A673 (cell line): ENCODE measurements around the gene EFCAB6. TPM values are rescaled to one million over a fixed set of nuclear protein-coding genes. Genes with fewer than 3 reads are reported as not detected.

Experiments used
- BruUV-seq: library from RNA; stranded (reverse); fragments of 400-500 nt; replicated peaks from 2 replicates; lab custom pipeline; 2021; lab: Mats Ljungman, UMichigan
- CTCF ChIA-PET: fragments of 300-600 bp; sonication (Branson Sonifier 250); formaldehyde crosslinking; loops from one replicate; lab custom pipeline; 2022; ENCODE audit warnings: antibody characterized with exemption; lab: Charles Lee
- POLR2A ChIA-PET: fragments of 300-600 bp; sonication (Branson Sonifier 250); formaldehyde crosslinking; loops from one replicate; lab custom pipeline; 2022; ENCODE audit warnings: antibody characterized with exemption; ENCODE audit not compliant: low non-redundant PET; lab: Charles Lee
- DNase-seq: peaks from one replicate; pipeline ENCODE4 v3.0.0-alpha.2; 2015; ENCODE audit warnings: low spot score
- H3K27ac ChIP-seq: fragments of 200-600 bp; sonication (generic); 2 replicates; pipeline ENCODE4 v1.5.1; 2016; ENCODE audit warnings: mixed run types, low read depth, mild to moderate bottlenecking, mixed read lengths, antibody characterized with exemption, low read length; ENCODE audit not compliant: poor library complexity, severe bottlenecking
- H3K27me3 ChIP-seq: fragments of 200-600 bp; sonication (generic); replicated peaks from 2 replicates; pipeline ENCODE4 v1.6.1; 2017; ENCODE audit warnings: mixed run types, low read depth, mild to moderate bottlenecking, mixed read lengths, antibody characterized with exemption, low read length; ENCODE audit not compliant: insufficient read depth, poor library complexity
- H3K36me3 ChIP-seq: fragments of 200-600 bp; sonication (generic); 2 replicates; pipeline ENCODE4 v1.6.1; 2016; ENCODE audit warnings: mixed run types, mild to moderate bottlenecking, mixed read lengths, antibody characterized with exemption, low read length; ENCODE audit not compliant: insufficient read depth, poor library complexity, severe bottlenecking
- H3K4me1 ChIP-seq: fragments of 200-600 bp; sonication (generic); 2 replicates; pipeline ENCODE4 v1.6.1; 2017; ENCODE audit warnings: mixed run types, mild to moderate bottlenecking, mixed read lengths, antibody characterized with exemption, low read length; ENCODE audit not compliant: insufficient read depth, poor library complexity, severe bottlenecking
- H3K4me3 ChIP-seq: fragments of 200-600 bp; sonication (generic); 2 replicates; pipeline ENCODE4 v1.5.1; 2016; ENCODE audit warnings: low read depth, mixed run types, mild to moderate bottlenecking, mixed read lengths, low read length; ENCODE audit not compliant: poor library complexity, severe bottlenecking
- H3K9me3 ChIP-seq: fragments of 200-600 bp; sonication (generic); 2 replicates; pipeline ENCODE4 v1.6.1; 2016; ENCODE audit warnings: mixed run types, low read depth, mild to moderate bottlenecking, mixed read lengths, antibody characterized with exemption, low read length; ENCODE audit not compliant: poor library complexity, severe bottlenecking
- EZH2 ChIP-seq: fragments of 200-600 bp; sonication (generic); IDR thresholded peaks from 2 replicates; pipeline ENCODE4 v1.6.1; 2017; ENCODE audit warnings: borderline replicate concordance, low read depth, mild to moderate bottlenecking, mixed read lengths, antibody characterized with exemption, low read length; ENCODE audit not compliant: poor library complexity, severe bottlenecking
- intact Hi-C: fragments of 100-400 bp; cut with micrococcal nuclease; formaldehyde crosslinking; loops from one replicate; pipeline ENCODE4 v1.10.0; 2022; ENCODE audit not compliant: unreplicated experiment
- total RNA-seq: library from RNA; stranded (reverse); gene quantifications from 2 replicates; pipeline ENCODE4 v1.2.3, GENCODE V29; 2021
- TF ChIP-seq, protein P1 (sequence below): fragments of 300-800, 200-600 bp; sonication (generic); conservative IDR thresholded peaks from 2 replicates; pipeline ENCODE4 v1.5.1; 2017; ENCODE audit warnings: low read depth, mild to moderate bottlenecking, antibody characterized with exemption, low read length, moderate library complexity, mixed read lengths

EFCAB6 gene
- total RNA-seq, 1 experiment from 2014 or later: 0.41 TPM

DNA sequence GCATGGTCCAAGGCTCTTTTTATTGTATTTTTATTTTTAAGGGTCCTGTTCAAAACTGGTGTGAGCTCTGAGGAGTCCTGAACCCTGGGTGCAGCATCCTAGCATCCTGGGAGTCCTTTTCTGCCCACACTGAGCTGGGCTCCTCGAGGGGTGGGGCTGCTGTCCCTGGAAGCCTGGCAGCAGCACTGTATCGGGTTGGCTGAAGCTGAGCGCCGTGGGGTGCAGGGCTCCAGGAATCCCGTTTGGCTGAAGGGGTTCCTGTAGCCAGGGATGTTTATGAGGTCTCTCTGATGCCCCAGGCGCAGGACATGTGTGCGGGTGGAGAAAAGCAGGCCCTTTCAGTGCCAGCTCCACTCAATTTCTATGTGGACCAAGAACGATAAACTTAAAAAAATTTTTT, 304.9 kb downstream of the EFCAB6 start:
- BruUV-seq: no TSS peak
- CTCF ChIA-PET: no interaction called here
- DNase-seq: no peak

DNA sequence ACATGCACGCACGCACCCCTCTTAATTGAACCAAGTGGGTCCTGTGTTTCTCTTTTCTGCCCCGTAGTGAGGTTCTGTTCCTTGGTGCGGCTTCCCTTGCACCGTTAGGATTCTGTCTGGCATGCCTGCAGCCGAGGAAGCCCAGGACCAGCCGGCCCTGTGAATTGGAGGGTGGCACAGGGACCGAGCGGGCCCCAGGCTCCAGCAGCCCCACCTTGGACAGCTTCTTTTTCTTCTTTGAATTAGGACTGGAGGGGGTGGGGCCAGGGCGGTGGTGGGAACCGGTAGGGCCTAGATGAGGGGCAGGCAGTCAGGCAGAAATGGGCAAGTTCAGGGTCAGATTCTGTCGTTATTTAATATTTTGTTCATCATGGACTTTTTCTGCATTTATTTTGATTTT, 305.6 kb downstream of the EFCAB6 start:
- Histone ChIP-seq H3K27ac (no peak overlapping the region), H3K9me3 (no peaks in the 10 kb centered on the region), H3K36me3 (no peaks in the 10 kb centered on the region), H3K4me3 (no peak overlapping the region), H3K4me1 (no peaks in the 10 kb centered on the region), H3K27me3 (no peaks in the 10 kb centered on the region)
- POLR2A ChIA-PET: no interaction called here
- TF ChIP-seq, protein P1, sequence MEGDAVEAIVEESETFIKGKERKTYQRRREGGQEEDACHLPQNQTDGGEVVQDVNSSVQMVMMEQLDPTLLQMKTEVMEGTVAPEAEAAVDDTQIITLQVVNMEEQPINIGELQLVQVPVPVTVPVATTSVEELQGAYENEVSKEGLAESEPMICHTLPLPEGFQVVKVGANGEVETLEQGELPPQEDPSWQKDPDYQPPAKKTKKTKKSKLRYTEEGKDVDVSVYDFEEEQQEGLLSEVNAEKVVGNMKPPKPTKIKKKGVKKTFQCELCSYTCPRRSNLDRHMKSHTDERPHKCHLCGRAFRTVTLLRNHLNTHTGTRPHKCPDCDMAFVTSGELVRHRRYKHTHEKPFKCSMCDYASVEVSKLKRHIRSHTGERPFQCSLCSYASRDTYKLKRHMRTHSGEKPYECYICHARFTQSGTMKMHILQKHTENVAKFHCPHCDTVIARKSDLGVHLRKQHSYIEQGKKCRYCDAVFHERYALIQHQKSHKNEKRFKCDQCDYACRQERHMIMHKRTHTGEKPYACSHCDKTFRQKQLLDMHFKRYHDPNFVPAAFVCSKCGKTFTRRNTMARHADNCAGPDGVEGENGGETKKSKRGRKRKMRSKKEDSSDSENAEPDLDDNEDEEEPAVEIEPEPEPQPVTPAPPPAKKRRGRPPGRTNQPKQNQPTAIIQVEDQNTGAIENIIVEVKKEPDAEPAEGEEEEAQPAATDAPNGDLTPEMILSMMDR: no peak
- no peak for TF ChIP-seq EZH2
- CTCF ChIA-PET: no interaction called here
- intact Hi-C loops: no loop called here
- no TSS peak for BruUV-seq
- no peak for DNase-seq

More for the DNA sequence above, 304.9 kb downstream of the EFCAB6 start:
- Histone ChIP-seq H3K36me3 (no peaks in the 10 kb centered on the region), H3K27ac (no peak overlapping the region), H3K9me3 (no peaks in the 10 kb centered on the region), H3K27me3 (no peaks in the 10 kb centered on the region), H3K4me3 (no peak overlapping the region), H3K4me1 (no peaks in the 10 kb centered on the region)
- POLR2A ChIA-PET: no interaction called here
- intact Hi-C loops: no loop called here
- TF ChIP-seq, protein P1: no peak
- TF ChIP-seq EZH2: no peak

DNA sequence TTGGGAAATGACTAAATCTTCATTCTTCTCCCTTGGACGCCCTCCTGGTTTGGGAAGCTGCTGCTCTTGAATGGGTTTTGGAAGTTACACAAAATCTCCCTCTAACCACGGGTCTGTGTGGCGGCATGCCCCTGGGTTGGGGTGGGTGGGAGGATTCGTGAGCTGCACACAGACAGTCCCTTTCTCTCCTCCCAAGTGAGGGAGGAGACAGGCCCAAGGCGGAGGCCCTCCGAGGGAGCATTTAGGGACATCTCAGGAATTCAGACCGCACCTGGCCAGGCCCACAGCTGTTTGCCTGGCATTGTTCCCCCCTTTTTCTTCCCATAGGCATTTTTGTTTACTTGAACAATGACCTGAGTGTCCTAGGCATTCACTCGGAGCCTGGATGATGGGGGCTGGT, 306.2 kb downstream of the EFCAB6 start:
- Histone ChIP-seq H3K27ac (no peak overlapping the region), H3K4me1 (no peaks in the 10 kb centered on the region), H3K4me3 (no peak overlapping the region), H3K36me3 (no peaks in the 10 kb centered on the region), H3K27me3 (no peaks in the 10 kb centered on the region), H3K9me3 (no peaks in the 10 kb centered on the region)
- ChIA-PET POLR2A (no interaction called here), CTCF (no interaction called here)
- no TSS peak for BruUV-seq
- intact Hi-C loops: no loop called here
- DNase-seq: no peak
- TF ChIP-seq, protein P1: no peak
- no peak for TF ChIP-seq EZH2
